Small intestine (tissue), 4 donors: ENCODE measurements around the gene RBM39. TPM values are rescaled to one million over a fixed set of nuclear protein-coding genes. Genes with fewer than 3 reads are reported as not detected.

ENCODE experiments used
- polyA plus RNA-seq, 4 donors: library from polyadenylated mRNA; stranded (reverse) in 3 of 4; unstranded in 1 of 4; fragments of 200-250 nt in 3 of 4; fragments of 120-200 nt in 1 of 4; gene quantifications; one replicate each; pipeline versions ENCODE4 v1.2.1 to v1.2.3, GENCODE V29; 2013
- donor health status: healthy with polysubstance abuse.
- donor health status: Bipolar disorder and iron deficiency.
- donor health status: healthy.

Gene RBM39
- polyA plus RNA-seq, 4 donors = 148 to 418 (median 215) TPM

Other genes starting within 250 kb of the RBM39 start
- gene C20orf173, start 212.6 kb downstream of the RBM39 start, polyA plus RNA-seq = not detected
- 100 to 1,000 TPM; 198 to 270 (median 225) TPM for gene ERGIC3, start 200.2 kb downstream of the RBM39 start, polyA plus RNA-seq
- gene SPAG4, start 126.4 kb downstream of the RBM39 start, polyA plus RNA-seq = 10 to 100 TPM in 1 of 4 donors, 1 to 10 TPM in 2, under 1 TPM in 1; 0.96 to 10.5 (median 2.1) TPM
- 100 to 1,000 TPM in 3 of 4 donors, 10 to 100 TPM in 1; 94.3 to 132 (median 113) TPM for gene CPNE1, start 77.4 kb downstream of the RBM39 start, polyA plus RNA-seq
- 10 to 100 TPM in 2 of 4 donors, 1 to 10 TPM in 2; 6.9 to 61.6 (median 12.6) TPM for gene RBM12, start 77.4 kb downstream of the RBM39 start, polyA plus RNA-seq
- 10 to 100 TPM; 21.9 to 39.6 (median 34.1) TPM for gene NFS1, start 42.9 kb downstream of the RBM39 start, polyA plus RNA-seq
- 100 to 1,000 TPM; 139 to 755 (median 502) TPM for gene ROMO1, start 42.9 kb downstream of the RBM39 start, polyA plus RNA-seq
- 10 to 100 TPM in 3 of 4 donors, 1 to 10 TPM in 1; 9.6 to 23.1 (median 14.9) TPM for gene PHF20, start 29.8 kb upstream of the RBM39 start, polyA plus RNA-seq
- gene SCAND1, start 212.2 kb upstream of the RBM39 start, polyA plus RNA-seq = 100 to 1,000 TPM in 3 of 4 donors, 10 to 100 TPM in 1; 52.5 to 283 (median 229) TPM
- 10 to 100 TPM in 3 of 4 donors, 1 to 10 TPM in 1; 4.3 to 17.7 (median 13.5) TPM for gene CNBD2, start 226.3 kb upstream of the RBM39 start, polyA plus RNA-seq